H9 (cell line): ENCODE data around the gene GALNT4. TPM values are rescaled to one million over a fixed set of nuclear protein-coding genes. Genes with fewer than 3 reads are reported as not detected.

ENCODE experiments used
- DNase-seq: peaks from one replicate; pipeline ENCODE4 v3.0.0-alpha.2; 2017
- H2AFZ ChIP-seq: one replicate; pipeline ENCODE4 v1.6.1; 2013; ENCODE audit warnings: mild to moderate bottlenecking, low read length, control low read depth, moderate library complexity
- H2AK5ac ChIP-seq: 2 replicates; pipeline ENCODE4 v1.6.1; 2013; ENCODE audit warnings: low read length, control low read depth, mixed read lengths; ENCODE audit not compliant: insufficient read length
- H2BK120ac ChIP-seq: one replicate; pipeline ENCODE4 v1.6.1; 2013; ENCODE audit warnings: low read depth, mild to moderate bottlenecking, low read length, control low read depth, inconsistent platforms; ENCODE audit not compliant: poor library complexity, severe bottlenecking
- H2BK12ac ChIP-seq: 2 replicates; pipeline ENCODE4 v1.6.1; 2013; ENCODE audit warnings: low read length, control low read depth, mixed read lengths, low read depth; ENCODE audit not compliant: insufficient read length
- H2BK15ac ChIP-seq: 2 replicates; pipeline ENCODE4 v1.6.1; 2013; ENCODE audit warnings: low read depth, low read length, control low read depth
- H2BK20ac ChIP-seq: one replicate; pipeline ENCODE4 v1.6.1; 2013; ENCODE audit warnings: low read depth, mild to moderate bottlenecking, low read length, control low read depth, inconsistent platforms; ENCODE audit not compliant: poor library complexity, severe bottlenecking
- H2BK5ac ChIP-seq: 2 replicates; pipeline ENCODE4 v1.6.1; 2013; ENCODE audit warnings: low read length, control low read depth, mixed read lengths; ENCODE audit not compliant: insufficient read length
- H3K14ac ChIP-seq: 2 replicates; pipeline ENCODE4 v1.6.1; 2013; ENCODE audit warnings: low read length, control low read depth; ENCODE audit not compliant: insufficient read depth
- H3K18ac ChIP-seq: 2 replicates; pipeline ENCODE4 v1.6.1; 2013; ENCODE audit warnings: low read depth, mild to moderate bottlenecking, mixed read lengths, low read length, control low read depth; ENCODE audit not compliant: insufficient read length
- H3K23ac ChIP-seq: 2 replicates; pipeline ENCODE4 v1.6.1; 2013; ENCODE audit warnings: low read length, control low read depth, mixed read lengths, low read depth; ENCODE audit not compliant: insufficient read length
- H3K23me2 ChIP-seq: 2 replicates; pipeline ENCODE4 v1.6.1; 2013; ENCODE audit warnings: low read depth, mild to moderate bottlenecking, mixed read lengths, low read length, control low read depth; ENCODE audit not compliant: insufficient read length, poor library complexity, severe bottlenecking
- H3K27ac ChIP-seq: 2 replicates; pipeline ENCODE4 v1.5.1; 2013; ENCODE audit warnings: low read length, control low read depth, mixed read lengths, low read depth; ENCODE audit not compliant: insufficient read length
- H3K27me3 ChIP-seq: 2 replicates; pipeline ENCODE4 v1.6.1; 2013; ENCODE audit warnings: low read length, control low read depth, inconsistent platforms; ENCODE audit not compliant: insufficient read depth
- H3K4ac ChIP-seq: 2 replicates; pipeline ENCODE4 v1.6.1; 2013; ENCODE audit warnings: low read depth, mild to moderate bottlenecking, control low read depth, inconsistent platforms, low read length, moderate library complexity
- H3K4me1 ChIP-seq: 2 replicates; pipeline ENCODE4 v1.6.1; 2013; ENCODE audit warnings: low read length, control low read depth, inconsistent platforms; ENCODE audit not compliant: insufficient read depth
- H3K4me2 ChIP-seq: 2 replicates; pipeline ENCODE4 v1.6.1; 2013; ENCODE audit warnings: low read length, control low read depth, mixed read lengths; ENCODE audit not compliant: insufficient read length, insufficient read depth
- H3K56ac ChIP-seq: 2 replicates; pipeline ENCODE4 v1.6.1; 2013; ENCODE audit warnings: low read depth, mild to moderate bottlenecking, mixed read lengths, low read length, control low read depth; ENCODE audit not compliant: insufficient read length
- H3K79me1 ChIP-seq: 2 replicates; pipeline ENCODE4 v1.6.1; 2013; ENCODE audit warnings: low read depth, mild to moderate bottlenecking, moderate library complexity, low read length, control low read depth, inconsistent platforms; ENCODE audit not compliant: insufficient read depth, poor library complexity, severe bottlenecking
- H3K79me2 ChIP-seq: 2 replicates; pipeline ENCODE4 v1.6.1; 2013; ENCODE audit warnings: low read length, control low read depth, inconsistent platforms; ENCODE audit not compliant: insufficient read depth
- H3K9ac ChIP-seq: 2 replicates; pipeline ENCODE4 v1.6.1; 2013; ENCODE audit warnings: low read length, control low read depth, mixed read lengths; ENCODE audit not compliant: insufficient read length; ENCODE audit errors: extremely low read depth
- H3K9me3 ChIP-seq: one replicate; pipeline ENCODE4 v1.6.1; 2013; ENCODE audit warnings: low read depth, low read length, inconsistent platforms; ENCODE audit not compliant: control insufficient read depth
- H3T11ph ChIP-seq: one replicate; pipeline ENCODE4 v1.6.1; 2013; ENCODE audit warnings: mild to moderate bottlenecking, low read length, control low read depth, inconsistent platforms
- H4K20me1 ChIP-seq: one replicate; pipeline ENCODE4 v1.6.1; 2013; ENCODE audit not compliant: control insufficient read depth, insufficient read length, insufficient read depth
- H4K5ac ChIP-seq: 2 replicates; pipeline ENCODE4 v1.6.1; 2013; ENCODE audit warnings: low read depth, mild to moderate bottlenecking, mixed read lengths, low read length, control low read depth; ENCODE audit not compliant: insufficient read length
- H4K8ac ChIP-seq: replicated peaks from 2 replicates; pipeline ENCODE4 v1.6.1; 2013; ENCODE audit warnings: low read length, control low read depth, mixed read lengths, low read depth; ENCODE audit not compliant: insufficient read length
- H4K91ac ChIP-seq: 2 replicates; pipeline ENCODE4 v1.6.1; 2013; ENCODE audit warnings: low read depth, mild to moderate bottlenecking, moderate library complexity, mixed read lengths, low read length, control low read depth; ENCODE audit not compliant: insufficient read length
- H3K27ac Mint-ChIP-seq, 3 experiments: 2 replicates in 2 of 3; 3 replicates in 1 of 3; pipeline ENCODE4 v1.8.0; 2020 to 2021; ENCODE audit warnings: mixed read lengths in 3 of 3, mild to moderate bottlenecking in 1 of 3, moderate library complexity in 1 of 3
- H3K27me3 Mint-ChIP-seq: 2 replicates; pipeline ENCODE4 v1.8.0; 2021; ENCODE audit warnings: low read depth, mild to moderate bottlenecking, moderate library complexity, mixed read lengths
- H3K36me3 Mint-ChIP-seq, 3 experiments: 2 replicates in 2 of 3; 3 replicates in 1 of 3; pipeline ENCODE4 v1.8.0; 2020 to 2021; ENCODE audit warnings: low read depth in 3 of 3, mixed read lengths in 3 of 3; ENCODE audit not compliant: insufficient read depth in 1 of 3
- H3K4me1 Mint-ChIP-seq, 2 experiments: 2 replicates each; pipeline ENCODE4 v1.8.0; 2020; ENCODE audit warnings: mixed read lengths in 2 of 2
- H3K4me3 Mint-ChIP-seq, 2 experiments: 2 replicates in 1 of 2; 3 replicates in 1 of 2; pipeline ENCODE4 v1.8.0; 2020 to 2021; ENCODE audit warnings: mild to moderate bottlenecking in 2 of 2, mixed read lengths in 2 of 2, moderate library complexity in 1 of 2
- H3K9me3 Mint-ChIP-seq, 2 experiments: 2 replicates in 1 of 2; 3 replicates in 1 of 2; pipeline ENCODE4 v1.8.0; 2020; ENCODE audit warnings: mild to moderate bottlenecking in 2 of 2, mixed read lengths in 2 of 2, moderate library complexity in 1 of 2
- WGBS: extraction: QIAGEN DNeasy Blood & Tissue Kit; methylation state at CpG from one replicate; pipeline ENCODE4 v1.1.7; 2013; ENCODE audit warnings: missing lambda C conversion rate, low lambda C conversion rate, mixed read lengths; ENCODE audit not compliant: insufficient read length; ENCODE audit errors: extremely low coverage; 5-methylcytosine and 5-hydroxymethylcytosine counted together
- total RNA-seq: library from RNA; stranded (reverse); gene quantifications from 2 replicates; pipeline ENCODE4 v1.2.1, GENCODE V29; 2021
- TF ChIP-seq, protein P1 (sequence below): fragments of 200-600 bp; sonication (generic); conservative IDR thresholded peaks from 3 replicates; pipeline ENCODE4 v1.8.0; 2021; ENCODE audit warnings: antibody characterized with exemption, mild to moderate bottlenecking

Gene GALNT4
- total RNA-seq, 1 experiment from 2014 or later: 3.1 TPM

DNA sequence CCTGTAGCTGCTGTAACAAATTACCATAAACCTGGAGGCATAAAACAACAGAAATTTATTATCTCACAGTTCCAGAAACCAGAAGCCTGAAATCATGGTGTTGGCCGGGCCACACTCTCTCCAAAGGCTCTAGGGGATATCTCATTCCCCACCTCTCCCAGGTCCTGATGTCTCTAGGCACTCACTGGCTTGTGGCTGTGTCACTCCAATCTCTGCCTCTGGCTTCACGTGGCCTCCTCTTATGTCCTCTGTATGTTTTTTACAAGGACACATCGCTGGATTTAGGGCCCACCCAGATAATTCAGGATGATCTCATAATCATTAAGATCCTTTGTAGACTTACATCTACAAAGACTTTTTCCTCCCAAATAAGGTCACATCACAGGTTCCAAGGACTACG, 8.0 kb downstream of the GALNT4 start:
- H3K18ac ChIP-seq: peak overlapping the region; percentile 2
- no peak overlapping the region for H4K5ac ChIP-seq
- no CpG with 5 or more reads among the region's 4 CpGs for WGBS
- no peaks in the 10 kb centered on the region for H3K27me3 ChIP-seq
- no peak overlapping the region for H3K4me2 ChIP-seq
- H3K23me2 ChIP-seq: no peaks in the 10 kb centered on the region
- no peak overlapping the region for H2BK20ac ChIP-seq
- no peak overlapping the region for H2AK5ac ChIP-seq
- no peak overlapping the region for H3K14ac ChIP-seq
- Mint-ChIP-seq H3K27ac (no peak overlapping the region), H3K4me3 (no peak overlapping the region), H3K4me1 (peaks cover 5 to 9% of the 10 kb centered on the region in 2 experiments), H3K27me3 (no peaks in the 10 kb centered on the region), H3K36me3 (peaks cover 0 to 3% (median 0%) of the 10 kb centered on the region in 3 experiments; a peak in 2 of 7 replicates), H3K9me3 (no peaks in the 10 kb centered on the region)
- H3K4me1 ChIP-seq: no peaks in the 10 kb centered on the region; the same call in 1 of the 2 replicates
- H3K9ac ChIP-seq: no peak overlapping the region
- no peak overlapping the region for H2AFZ ChIP-seq
- H3K79me2 ChIP-seq: no peaks in the 10 kb centered on the region
- no peak overlapping the region for H4K8ac ChIP-seq
- DNase-seq: no peak
- H3K4ac ChIP-seq: no peak overlapping the region
- no peak overlapping the region for H3K23ac ChIP-seq
- H2BK5ac ChIP-seq: no peak overlapping the region
- H3K27ac ChIP-seq: no peak overlapping the region
- H2BK12ac ChIP-seq: peak overlapping the region; percentile 11
- H3K9me3 ChIP-seq: no peaks in the 10 kb centered on the region
- no peak overlapping the region for H2BK15ac ChIP-seq
- H3K79me1 ChIP-seq: peaks cover 2% of the 10 kb centered on the region
- no peak overlapping the region for H3T11ph ChIP-seq
- H3K56ac ChIP-seq: no peak overlapping the region
- H4K20me1 ChIP-seq: no peaks in the 10 kb centered on the region
- no peak overlapping the region for H2BK120ac ChIP-seq
- TF ChIP-seq, protein P1, sequence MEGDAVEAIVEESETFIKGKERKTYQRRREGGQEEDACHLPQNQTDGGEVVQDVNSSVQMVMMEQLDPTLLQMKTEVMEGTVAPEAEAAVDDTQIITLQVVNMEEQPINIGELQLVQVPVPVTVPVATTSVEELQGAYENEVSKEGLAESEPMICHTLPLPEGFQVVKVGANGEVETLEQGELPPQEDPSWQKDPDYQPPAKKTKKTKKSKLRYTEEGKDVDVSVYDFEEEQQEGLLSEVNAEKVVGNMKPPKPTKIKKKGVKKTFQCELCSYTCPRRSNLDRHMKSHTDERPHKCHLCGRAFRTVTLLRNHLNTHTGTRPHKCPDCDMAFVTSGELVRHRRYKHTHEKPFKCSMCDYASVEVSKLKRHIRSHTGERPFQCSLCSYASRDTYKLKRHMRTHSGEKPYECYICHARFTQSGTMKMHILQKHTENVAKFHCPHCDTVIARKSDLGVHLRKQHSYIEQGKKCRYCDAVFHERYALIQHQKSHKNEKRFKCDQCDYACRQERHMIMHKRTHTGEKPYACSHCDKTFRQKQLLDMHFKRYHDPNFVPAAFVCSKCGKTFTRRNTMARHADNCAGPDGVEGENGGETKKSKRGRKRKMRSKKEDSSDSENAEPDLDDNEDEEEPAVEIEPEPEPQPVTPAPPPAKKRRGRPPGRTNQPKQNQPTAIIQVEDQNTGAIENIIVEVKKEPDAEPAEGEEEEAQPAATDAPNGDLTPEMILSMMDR: no peak
- no peak overlapping the region for H4K91ac ChIP-seq
